ENCODE results near the gene TCERG1L.

Gene TCERG1L

GRCh38 chr10:131125511-131126225 is 185.9 kb downstream of the TCERG1L start:
- no peak for DNase-seq (ENCODE audit: low spot score)

GRCh38 chr10:131124945-131125344 is 186.6 kb downstream of the TCERG1L start:
- no peak for DNase-seq (ENCODE audit: low spot score)

- no peak for DNase-seq (ENCODE audit: low spot score)
These were observed 188.0 kb downstream of the TCERG1L start for GRCh38 chr10:131123496-131123895.

DNA sequence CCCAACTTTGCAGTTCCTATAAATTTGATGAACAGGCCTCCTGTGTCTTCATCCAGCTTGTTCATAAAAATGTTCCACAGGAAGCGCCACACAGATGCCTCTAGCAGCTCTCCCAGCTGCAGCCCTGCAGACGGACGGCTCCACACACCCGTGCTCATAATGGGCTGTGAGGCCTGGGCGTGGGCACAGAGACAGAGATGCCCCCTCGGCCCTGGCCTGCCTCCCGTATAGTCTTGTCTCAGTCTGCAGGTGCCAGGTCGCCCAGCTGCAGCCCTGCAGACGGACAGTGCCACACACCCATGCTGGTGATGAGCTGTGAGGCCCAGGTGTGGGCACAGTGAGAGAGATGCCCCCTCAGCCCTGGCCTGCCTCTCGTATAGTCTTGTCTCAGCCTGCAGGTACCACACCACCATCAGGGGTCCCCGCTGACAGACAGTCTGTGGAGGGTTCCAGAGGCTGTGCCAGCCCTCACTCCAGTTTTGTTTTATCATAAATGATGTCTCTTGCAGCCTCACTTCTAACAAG is 189.9 kb downstream of the TCERG1L start:
- no peak for DNase-seq (ENCODE audit: low spot score)

GRCh38 chr10:131119626-131120355 is 191.7 kb downstream of the TCERG1L start:
- no peak for DNase-seq (ENCODE audit: low spot score)

DNA sequence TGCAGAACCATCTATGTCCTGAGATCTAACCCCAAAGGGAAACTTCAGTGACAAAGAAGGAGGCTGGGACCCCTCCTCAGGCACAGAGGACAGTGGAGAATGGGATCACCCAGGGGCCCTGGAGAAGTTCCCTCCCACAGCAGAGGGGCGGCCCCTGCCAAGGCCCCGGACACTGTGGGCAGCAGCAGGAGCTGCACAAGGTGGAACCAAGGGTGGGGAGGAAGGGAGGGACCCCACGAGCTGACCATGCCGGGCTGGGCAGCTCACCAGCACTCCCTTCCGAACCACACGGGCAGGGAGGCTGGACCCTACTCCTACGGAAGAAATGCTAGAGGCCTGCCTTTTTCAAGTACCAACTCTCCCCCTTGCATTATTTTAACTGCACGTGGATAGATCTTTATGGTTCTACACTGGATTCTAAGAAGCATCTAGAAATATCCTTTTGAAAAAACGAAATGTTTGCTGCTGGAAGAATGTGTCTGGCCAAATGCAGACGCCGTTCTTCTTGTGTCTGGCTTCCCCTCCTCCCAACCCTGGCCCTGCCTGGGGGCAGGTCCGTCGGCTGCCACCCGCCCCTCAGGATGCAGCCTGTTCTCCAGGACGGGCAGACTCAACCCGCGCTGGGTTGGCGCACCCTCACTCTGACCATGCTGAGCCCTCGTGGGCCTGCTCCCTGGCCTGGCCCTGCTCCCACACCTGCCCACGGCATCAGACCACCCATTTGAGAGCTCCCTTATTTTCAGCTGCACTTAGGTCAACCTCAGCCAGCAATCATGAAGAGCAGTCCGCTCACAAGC is 193.9 kb downstream of the TCERG1L start:
- no peak for DNase-seq (ENCODE audit: low spot score)

- DNase-seq (ENCODE audit: low spot score): no peak
These were observed 194.5 kb downstream of the TCERG1L start for GRCh38 chr10:131116991-131117375.

DNA sequence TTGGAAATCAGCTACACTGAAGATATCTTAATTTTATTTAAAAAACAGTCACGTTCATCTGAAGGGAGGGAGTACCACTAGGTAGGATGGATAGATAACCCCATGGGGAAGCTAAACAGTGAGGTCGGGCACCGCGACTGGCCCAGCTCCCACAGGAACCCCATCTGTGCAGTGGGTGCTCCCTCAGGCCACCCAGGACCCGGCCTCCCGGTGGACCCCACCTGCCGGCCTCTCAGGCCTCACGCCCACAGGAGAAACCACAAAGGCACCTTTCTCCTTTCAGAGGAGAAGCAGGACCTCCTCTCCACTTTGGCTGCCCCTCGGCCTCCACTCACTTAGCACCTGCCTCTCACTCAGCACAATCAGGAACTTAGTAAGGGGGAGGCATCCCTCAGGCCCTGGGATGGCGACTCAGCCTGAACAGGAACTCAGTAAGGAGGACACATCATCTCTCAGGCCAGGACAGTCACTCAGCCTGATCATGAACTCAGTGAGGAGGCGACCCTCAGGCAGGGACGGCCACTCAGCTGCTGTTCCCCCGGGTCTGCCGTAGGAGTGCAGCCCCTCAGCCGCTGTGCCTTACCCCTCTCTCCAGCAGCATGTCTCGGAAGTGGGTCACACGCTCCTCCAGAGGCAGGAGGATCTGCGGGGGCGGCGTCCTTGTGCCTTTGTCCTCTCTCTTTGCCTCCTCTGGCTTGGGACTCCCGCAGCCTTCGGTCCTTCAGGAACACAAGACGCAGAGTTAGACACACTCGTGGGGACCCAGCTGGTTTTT is 195.1 kb downstream of the TCERG1L start:
- DNase-seq (ENCODE audit: low spot score): no peak

DNA sequence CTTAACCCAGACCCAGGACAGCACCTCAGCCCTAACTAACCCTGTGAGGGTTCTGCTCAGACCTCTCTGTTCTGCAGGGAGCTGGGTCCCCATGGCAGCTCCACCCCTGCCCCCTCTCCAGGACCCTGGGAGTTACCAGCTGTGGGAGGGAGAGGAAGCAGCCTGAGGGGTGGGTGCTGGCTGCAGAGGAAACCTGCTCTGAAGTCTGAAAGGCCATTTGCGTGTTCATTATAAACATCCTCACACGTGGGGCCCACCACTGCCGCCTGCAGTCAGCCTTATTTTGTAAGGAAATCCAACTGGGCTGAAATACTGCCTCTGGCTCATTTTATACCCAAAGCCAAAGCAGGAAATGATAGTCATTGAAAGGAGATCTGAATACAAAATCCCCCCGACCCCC is 195.7 kb downstream of the TCERG1L start:
- no peak for DNase-seq (ENCODE audit: low spot score)

DNA sequence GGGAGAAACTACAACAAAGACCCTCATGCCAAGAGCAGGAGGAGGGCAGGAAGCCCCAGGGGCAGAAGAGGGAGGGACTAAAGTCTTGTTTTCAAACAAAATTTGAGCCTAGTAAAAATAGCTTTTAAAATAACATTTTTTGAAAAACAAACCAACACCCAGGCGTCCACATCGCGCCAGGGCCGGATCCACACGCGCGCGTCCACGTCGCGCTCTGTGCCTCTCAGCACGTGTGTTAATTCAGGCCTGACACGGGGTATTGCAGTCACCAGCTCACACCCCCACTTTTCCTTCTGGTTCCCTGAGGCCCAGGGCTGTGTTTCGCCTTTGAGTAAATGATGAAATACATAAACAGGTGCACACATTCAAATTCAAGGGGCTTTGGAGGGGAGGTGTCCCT is 196.2 kb downstream of the TCERG1L start:
- DNase-seq (ENCODE audit: low spot score): no peak

DNA sequence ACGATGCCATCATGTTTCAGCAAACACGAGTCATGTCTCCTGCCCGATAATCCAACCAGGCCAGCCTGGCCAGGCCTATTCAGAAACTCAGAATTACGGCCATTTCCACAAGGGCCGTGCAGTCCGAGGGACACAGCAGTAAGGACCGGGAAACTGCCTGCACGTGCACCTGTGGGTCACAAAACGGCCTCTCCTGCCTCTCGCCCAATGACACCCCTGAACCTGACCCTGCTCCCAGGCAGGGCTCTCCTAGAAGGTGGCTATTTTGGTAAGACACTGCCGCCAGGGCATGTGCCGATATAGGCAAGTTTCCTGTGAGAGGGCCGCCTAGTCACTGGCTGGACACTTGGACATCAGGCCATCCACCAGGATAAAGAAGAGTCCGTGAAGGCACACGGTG is 196.7 kb downstream of the TCERG1L start:
- no peak for DNase-seq (ENCODE audit: low spot score)

DNA sequence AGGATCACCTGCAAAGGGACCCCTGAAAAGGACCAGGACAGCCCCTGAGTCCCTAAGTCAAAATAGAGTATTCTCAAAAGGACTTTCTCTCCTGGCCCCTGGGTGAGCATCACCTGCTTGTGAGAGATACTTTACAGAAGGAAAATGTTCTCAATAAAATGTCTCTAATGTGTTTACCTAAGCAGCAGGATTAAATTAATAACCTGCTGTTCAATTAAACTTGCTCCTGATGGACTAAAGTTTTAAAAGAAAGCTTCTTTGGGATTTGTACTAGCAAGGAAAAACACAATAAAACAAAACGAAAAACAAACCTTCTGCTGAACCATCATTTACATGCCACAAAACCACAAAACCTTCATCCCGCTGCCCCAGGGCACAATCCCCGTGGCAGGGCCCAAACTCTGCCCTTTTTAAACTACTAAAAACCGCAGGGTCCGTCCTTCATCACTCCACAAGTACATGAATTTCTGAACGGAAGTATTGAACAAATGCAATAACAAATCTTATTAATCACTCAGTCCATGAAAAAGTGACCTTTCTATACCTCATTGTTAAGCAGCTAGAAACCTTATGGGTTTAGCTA is 197.7 kb downstream of the TCERG1L start:
- no peak for DNase-seq (ENCODE audit: low spot score)

DNA sequence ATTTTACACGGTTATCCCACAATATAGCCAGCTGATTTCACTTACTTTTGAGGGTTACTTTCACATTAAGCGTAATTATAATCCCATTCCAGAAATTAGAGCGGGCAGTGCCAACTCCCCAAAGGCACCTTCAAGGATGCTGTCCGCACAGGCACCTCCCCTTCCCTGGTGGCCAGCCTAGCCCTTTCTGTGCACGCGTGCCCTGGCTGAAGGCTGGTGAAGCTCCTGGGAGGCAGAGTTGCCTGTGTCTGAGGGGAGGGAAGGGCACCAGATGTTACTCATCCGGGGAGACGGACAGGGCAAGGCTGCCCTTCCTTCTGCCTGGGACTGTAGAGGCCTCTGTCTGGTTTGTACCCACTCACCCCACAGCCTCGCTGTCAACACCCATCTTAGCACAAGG is 198.4 kb downstream of the TCERG1L start:
- DNase-seq (ENCODE audit: low spot score): no peak

- DNase-seq (ENCODE audit: low spot score): no peak
These were observed 198.8 kb downstream of the TCERG1L start for GRCh38 chr10:131112691-131113090.

DNA sequence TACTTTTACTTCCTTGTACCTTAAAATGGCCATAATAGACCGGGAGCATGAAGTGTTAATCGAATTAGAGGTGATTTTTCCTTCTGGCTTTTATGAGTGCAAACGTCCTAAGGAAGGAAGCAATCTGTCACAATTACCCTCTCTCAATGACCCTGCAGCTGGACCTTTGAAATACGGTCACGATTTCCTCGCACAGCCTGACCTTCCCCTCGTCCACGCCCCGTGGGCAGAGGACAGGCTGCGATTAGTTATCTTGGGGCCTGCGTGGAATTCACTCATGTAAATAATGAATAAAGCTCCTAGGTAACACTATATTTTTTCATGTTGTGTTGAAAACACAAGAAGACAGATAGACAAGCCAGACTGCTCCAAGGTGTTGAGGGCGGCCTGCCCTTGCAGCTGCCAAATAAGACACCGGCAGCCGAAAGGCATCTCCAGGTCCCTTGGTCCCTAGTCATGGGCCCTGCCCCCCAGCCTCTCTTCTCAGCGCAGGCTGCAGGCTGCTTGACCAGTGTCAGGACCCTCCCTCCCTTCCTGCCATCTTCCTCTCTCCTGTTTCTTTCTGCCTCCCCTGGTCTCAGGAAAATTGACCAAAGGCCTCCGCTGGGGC is 199.9 kb downstream of the TCERG1L start:
- DNase-seq (ENCODE audit: low spot score): no peak

- no peak for DNase-seq (ENCODE audit: low spot score)
These were observed 200.5 kb downstream of the TCERG1L start for GRCh38 chr10:131111007-131111406.

GRCh38 chr10:131110241-131110783 is 201.2 kb downstream of the TCERG1L start:
- no peak for DNase-seq (ENCODE audit: low spot score)

DNA sequence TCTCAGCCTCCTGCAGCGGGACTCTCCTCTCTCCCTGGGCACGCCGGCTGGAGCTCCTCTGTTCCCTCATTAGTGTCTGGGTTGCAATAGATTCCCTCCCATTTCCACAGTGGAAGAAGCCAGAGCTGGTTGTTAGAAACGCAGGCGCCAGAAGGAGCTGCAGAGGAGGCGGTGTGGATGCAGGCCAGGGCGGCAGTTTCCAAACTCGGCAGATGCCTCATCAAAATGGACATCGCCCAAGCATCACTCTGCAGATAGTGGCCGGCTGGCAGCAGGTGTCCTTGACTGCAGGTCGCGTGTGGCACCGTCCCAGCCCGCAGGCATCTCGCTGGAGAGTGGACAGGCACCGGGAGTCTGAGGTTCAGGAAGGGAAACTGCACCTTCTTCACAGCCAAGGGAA is 201.8 kb downstream of the TCERG1L start:
- no peak for DNase-seq (ENCODE audit: low spot score)

DNA sequence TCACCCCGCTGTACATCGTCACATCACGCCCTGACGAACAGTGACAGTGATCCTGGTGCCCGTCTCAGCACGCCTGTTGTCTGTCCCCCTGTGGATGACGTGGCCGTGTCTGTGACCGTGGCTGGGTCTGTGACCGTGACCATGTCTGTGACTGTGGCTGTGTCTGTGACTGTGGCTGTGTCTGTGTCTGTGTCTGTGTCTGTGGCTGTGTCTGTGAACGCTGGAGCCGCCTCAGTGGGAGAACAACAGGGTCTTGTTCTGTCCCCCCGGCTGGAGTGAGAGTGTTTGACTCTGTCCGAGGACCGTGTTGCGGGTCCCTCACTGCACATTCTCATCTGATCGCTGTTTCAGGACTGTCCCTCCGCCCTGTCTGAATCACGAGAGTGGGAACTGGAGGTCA is 202.2 kb downstream of the TCERG1L start:
- DNase-seq (ENCODE audit: low spot score): no peak

DNA sequence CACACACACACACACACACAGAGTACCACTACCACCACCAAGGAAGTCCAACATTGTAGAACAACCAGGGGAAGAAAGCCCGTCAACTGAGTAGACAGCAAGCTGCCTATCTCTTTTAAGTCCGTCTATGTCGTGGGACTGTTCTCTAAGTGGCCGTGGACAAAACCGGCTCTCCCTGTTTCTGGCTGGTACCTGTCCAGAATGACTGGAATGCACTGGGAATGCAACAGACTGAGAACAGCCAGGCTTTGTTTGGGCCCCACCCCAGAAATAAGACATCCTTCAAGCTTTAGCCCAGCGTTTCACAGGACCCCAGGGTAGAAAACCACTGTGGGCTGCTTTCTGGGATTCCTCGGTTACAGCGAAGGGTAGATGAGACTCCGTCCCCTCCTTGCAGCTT is 203.6 kb downstream of the TCERG1L start:
- no peak for DNase-seq (ENCODE audit: low spot score)

DNA sequence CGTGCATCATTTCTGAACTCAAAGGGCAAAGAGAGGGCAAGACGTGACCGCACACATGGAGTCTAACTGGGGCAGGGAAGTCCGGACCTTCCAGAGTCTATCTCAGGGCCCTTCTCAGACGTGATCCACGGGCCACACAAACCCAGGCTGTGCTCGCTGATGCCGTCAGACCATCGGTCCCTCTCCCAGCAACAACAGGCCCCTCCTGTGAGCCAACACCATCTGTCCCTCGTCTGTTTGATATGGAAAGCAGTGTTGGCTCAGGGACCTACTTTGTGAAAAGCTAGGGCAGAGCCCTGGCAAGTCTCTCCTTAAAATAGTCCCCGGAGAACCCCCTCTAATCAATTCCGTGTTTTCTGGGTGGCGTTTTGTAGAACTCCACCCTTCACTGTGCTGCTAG is 208.8 kb downstream of the TCERG1L start:
- DNase-seq (ENCODE audit: low spot score): no peak
